ENCODE data around the gene TACR2.
"Not testable (repeated sequence)": the region's sequence is repeated elsewhere in the genome, so short reads cannot be mapped to it uniquely, and the experiment has no call there.

- not testable (repeated sequence) for TF ChIP-seq CTCF, POLR2A (IDR thresholded peaks at IDR 0.05)
These were observed 33.7 kb upstream of the TACR2 start for GRCh38 chr10:69450395-69450794.

Data from testis (tissue), 2 donors.